Endothelial cell of umbilical vein (primary cell): ENCODE measurements around the gene OR51E2.

Experiments
- EZH2 ChIP-seq: IDR thresholded peaks from 2 replicates; pipeline ENCODE4 v1.6.1; 2012; ENCODE audit warnings: borderline replicate concordance, low read depth, mild to moderate bottlenecking, moderate library complexity, low read length, inconsistent platforms; ENCODE audit not compliant: severe bottlenecking
- GATA2 ChIP-seq: IDR thresholded peaks from 2 replicates; pipeline ENCODE4 v1.7.0; 2011; ENCODE audit warnings: low read depth, mild to moderate bottlenecking, moderate library complexity, mixed read lengths, low read length; ENCODE audit not compliant: insufficient read length, insufficient read depth
- JUN ChIP-seq: IDR thresholded peaks from 2 replicates; pipeline ENCODE4 v1.6.1; 2011; ENCODE audit warnings: borderline replicate concordance, low read depth; ENCODE audit not compliant: insufficient read length, insufficient read depth
- POLR2A ChIP-seq: IDR thresholded peaks from 2 replicates; pipeline ENCODE4 v1.6.1; 2012; ENCODE audit warnings: low read depth, mild to moderate bottlenecking, control low read depth, low read length
- POLR2AphosphoS5 ChIP-seq: IDR thresholded peaks from 2 replicates; pipeline ENCODE4 v1.6.1; 2012; ENCODE audit warnings: low read depth, mild to moderate bottlenecking, control low read depth, low read length, moderate library complexity; ENCODE audit not compliant: insufficient read depth
- TF ChIP-seq, protein P1 (sequence below), 2 donors: IDR thresholded peaks; 1 replicate in 1 of 2; 2 replicates in 1 of 2; pipeline ENCODE4 v1.5.1; 2011; ENCODE audit warnings: low read length in 2 of 2, mild to moderate bottlenecking in 2 of 2, moderate library complexity in 2 of 2, control low read depth in 1 of 2, inconsistent platforms in 1 of 2, low read depth in 1 of 2; ENCODE audit not compliant: insufficient read depth in 1 of 2; ENCODE audit errors: extremely low read depth in 1 of 2

- TF ChIP-seq POLR2AphosphoS5: no peak
- TF ChIP-seq, protein P1, sequence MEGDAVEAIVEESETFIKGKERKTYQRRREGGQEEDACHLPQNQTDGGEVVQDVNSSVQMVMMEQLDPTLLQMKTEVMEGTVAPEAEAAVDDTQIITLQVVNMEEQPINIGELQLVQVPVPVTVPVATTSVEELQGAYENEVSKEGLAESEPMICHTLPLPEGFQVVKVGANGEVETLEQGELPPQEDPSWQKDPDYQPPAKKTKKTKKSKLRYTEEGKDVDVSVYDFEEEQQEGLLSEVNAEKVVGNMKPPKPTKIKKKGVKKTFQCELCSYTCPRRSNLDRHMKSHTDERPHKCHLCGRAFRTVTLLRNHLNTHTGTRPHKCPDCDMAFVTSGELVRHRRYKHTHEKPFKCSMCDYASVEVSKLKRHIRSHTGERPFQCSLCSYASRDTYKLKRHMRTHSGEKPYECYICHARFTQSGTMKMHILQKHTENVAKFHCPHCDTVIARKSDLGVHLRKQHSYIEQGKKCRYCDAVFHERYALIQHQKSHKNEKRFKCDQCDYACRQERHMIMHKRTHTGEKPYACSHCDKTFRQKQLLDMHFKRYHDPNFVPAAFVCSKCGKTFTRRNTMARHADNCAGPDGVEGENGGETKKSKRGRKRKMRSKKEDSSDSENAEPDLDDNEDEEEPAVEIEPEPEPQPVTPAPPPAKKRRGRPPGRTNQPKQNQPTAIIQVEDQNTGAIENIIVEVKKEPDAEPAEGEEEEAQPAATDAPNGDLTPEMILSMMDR (IDR thresholded peaks at IDR 0.05; ENCODE audit: extremely low read depth in 1 of 2, insufficient read depth in 1 of 2, low read depth in 1 of 2, low read length in 2 of 2): no peak
- no peak for TF ChIP-seq EZH2
- no peak for TF ChIP-seq POLR2A
- TF ChIP-seq GATA2: no peak
- no peak for TF ChIP-seq JUN
These were observed 42.9 kb downstream of the OR51E2 start for GRCh38 chr11:4654635-4655369.
